ENCODE results near the gene DEFB110. TPM values are rescaled to one million over a fixed set of nuclear protein-coding genes. Genes with fewer than 3 reads are reported as not detected.
A peak's percentile ranks its signal among the peaks of the same experiment; 100 is the strongest.

Gene DEFB110
- polyA plus RNA-seq (2013, experiment 1 of 2): not detected
- not detected for polyA plus RNA-seq (2013, experiment 2 of 2)

DNA sequence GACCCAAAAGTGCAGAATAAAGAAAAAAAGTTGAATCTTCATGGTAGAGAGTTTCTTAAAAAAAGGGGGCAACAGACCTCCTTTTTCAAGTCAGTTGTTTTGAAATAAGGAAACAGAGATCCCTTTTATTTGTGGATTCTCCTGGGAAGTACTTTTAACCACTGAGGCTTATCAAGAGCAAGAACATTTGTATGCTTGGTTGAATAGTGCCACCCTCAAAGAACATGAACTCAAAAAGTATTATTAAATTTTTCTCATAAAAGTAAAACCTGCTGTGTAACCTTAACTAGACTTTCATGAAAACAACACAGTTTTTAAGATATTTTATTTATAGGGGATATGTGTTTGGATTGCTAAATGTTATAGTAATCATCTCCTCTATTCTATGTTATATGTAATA lies at the start of gene DEFB110:
Gene DEFB110 (minus strand): TSS at position 101 of the 400 bp plus-strand sequence. CDS start 59 bp downstream, at position 42.
- Histone ChIP-seq H3K4me1 (ENCODE audit: insufficient read depth, low read length) (no peaks in the 10 kb centered on the region), H3K9me3 (ENCODE audit: insufficient read depth, low read depth, low read length) (no peaks in the 10 kb centered on the region), H3K9ac (ENCODE audit: low read depth, low read length) (no peak within 1 kb of the TSS), H3K4me3 (ENCODE audit: low read length) (no peak within 1 kb of the TSS), H3K27me3 (ENCODE audit: insufficient read depth, low read length) (no peaks in the 10 kb centered on the region), H3K27ac (ENCODE audit: low read depth, low read length) (no peak within 1 kb of the TSS), H3K36me3 (ENCODE audit: insufficient read depth, low read length) (no peaks in the 10 kb centered on the region)

DNA sequence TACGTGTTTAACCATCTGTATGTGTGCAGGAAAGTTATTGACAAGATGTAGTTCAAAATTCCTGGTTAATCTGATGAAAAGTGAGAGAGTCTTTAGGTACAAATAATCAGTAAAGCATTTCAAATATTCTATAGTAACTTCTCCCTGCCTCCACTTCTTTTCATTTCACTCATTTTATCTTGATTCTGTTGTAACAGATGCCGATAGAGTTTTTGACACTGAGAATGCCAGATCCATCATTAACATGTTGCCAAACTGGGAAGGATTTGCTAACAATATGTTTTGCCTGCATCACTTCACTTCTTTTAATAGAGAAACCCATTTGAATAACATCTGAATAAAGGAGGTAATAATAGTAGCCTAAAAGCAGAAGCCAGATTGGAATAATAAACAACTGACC lies 48.3 kb upstream of the DEFB110 start:
- H3K27ac ChIP-seq (ENCODE audit: low read depth, low read length): no peak overlapping the region
- no peak overlapping the region for H3K9ac ChIP-seq (ENCODE audit: low read depth, low read length)
- no peaks in the 10 kb centered on the region for H3K9me3 ChIP-seq (ENCODE audit: insufficient read depth, low read depth, low read length)
- no peak overlapping the region for H3K4me3 ChIP-seq (ENCODE audit: low read length)
- no peaks in the 10 kb centered on the region for H3K4me1 ChIP-seq (ENCODE audit: insufficient read depth, low read length)
- H3K27me3 ChIP-seq (ENCODE audit: insufficient read depth, low read length): no peaks in the 10 kb centered on the region
- no peaks in the 10 kb centered on the region for H3K36me3 ChIP-seq (ENCODE audit: insufficient read depth, low read length)
- WGBS: 95% methylated on average over 1 of the region's 2 CpGs

DNA sequence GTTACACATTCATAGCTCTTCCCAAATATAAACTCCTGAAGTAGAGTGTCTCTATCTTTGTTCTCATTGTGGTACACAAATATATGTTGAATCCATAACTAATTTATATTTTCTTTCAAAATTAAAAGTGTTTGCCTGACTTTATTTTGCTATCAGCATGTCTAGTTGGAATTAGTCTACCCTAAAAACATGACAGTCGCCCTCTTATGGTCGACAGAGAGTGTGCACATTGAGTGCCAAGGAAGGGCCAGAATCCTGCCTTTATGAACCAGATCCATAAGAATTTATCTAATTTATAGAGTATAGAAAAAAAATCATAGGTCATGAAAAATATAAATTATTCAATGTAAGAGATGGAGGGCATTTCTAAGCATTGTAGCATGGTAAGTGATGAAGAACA lies 40.3 kb upstream of the DEFB110 start:
- Histone ChIP-seq H3K27ac (ENCODE audit: low read depth, low read length) (no peak overlapping the region), H3K27me3 (ENCODE audit: insufficient read depth, low read length) (no peaks in the 10 kb centered on the region), H3K9ac (ENCODE audit: low read depth, low read length) (no peak overlapping the region), H3K36me3 (ENCODE audit: insufficient read depth, low read length) (no peaks in the 10 kb centered on the region), H3K4me1 (ENCODE audit: insufficient read depth, low read length) (peaks cover 6% of the 10 kb centered on the region; the same call in 1 of the 2 replicates), H3K4me3 (ENCODE audit: low read length) (no peak overlapping the region), H3K9me3 (ENCODE audit: insufficient read depth, low read depth, low read length) (no peaks in the 10 kb centered on the region)
- WGBS: 4% methylated on average over 2 of the region's 2 CpGs

DNA sequence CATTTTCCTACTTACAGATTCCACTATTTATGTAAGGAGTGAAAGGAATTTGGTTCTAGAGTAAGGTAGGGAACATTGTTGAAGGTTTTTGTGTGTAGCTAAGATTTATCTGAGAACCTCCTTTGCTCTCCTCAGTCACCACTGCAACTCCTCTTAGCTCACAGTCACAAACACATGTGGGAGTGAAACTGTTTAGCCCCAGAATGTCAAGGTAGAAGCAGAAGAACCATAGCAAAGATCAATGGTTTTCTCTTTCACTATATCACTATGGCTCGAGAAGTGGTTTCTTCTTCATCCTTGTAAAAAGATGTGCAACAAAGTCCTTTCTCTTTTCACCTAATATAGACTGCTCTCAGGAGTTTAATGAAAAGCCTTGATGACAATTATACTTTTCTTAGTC lies 34.4 kb upstream of the DEFB110 start:
- no peak overlapping the region for H3K9ac ChIP-seq (ENCODE audit: low read depth, low read length)
- H3K27ac ChIP-seq (ENCODE audit: low read depth, low read length): no peak overlapping the region
- WGBS: 96% methylated on average over 1 of the region's 1 CpG

DNA sequence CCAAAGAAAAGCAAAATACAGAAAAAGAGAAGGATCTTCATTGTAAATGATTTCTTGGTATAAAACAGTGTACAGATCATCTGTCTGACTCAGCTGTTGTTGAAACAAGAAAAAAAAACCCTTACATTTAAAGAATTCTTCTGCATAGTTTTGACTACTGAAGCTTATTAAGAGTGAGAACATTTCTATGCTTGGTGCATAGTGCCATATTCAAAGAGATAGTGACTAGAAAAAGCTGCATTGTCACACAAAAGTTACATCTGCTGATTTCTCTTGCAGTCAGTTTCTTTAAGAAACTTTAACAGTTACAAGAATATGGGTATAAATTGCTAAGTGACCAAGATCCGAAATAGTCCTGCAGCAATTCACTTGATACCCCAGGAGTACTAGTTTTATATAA lies 28.0 kb upstream of the DEFB110 start, which contains the start of gene DEFB112:
Gene DEFB112 (minus strand): TSS at position 101 of the 400 bp plus-strand sequence. CDS start 60 bp downstream, at position 41.
- Histone ChIP-seq H3K9me3 (ENCODE audit: insufficient read depth, low read depth, low read length) (no peaks in the 10 kb centered on the region), H3K4me1 (ENCODE audit: insufficient read depth, low read length) (no peaks in the 10 kb centered on the region), H3K27me3 (ENCODE audit: insufficient read depth, low read length) (no peaks in the 10 kb centered on the region), H3K4me3 (ENCODE audit: low read length) (no peak within 1 kb of the TSS), H3K9ac (ENCODE audit: low read depth, low read length) (no peak within 1 kb of the TSS), H3K27ac (ENCODE audit: low read depth, low read length) (no peak within 1 kb of the TSS), H3K36me3 (ENCODE audit: insufficient read depth, low read length) (no peaks in the 10 kb centered on the region)
- 100% methylated on average over 1 of the region's 1 CpG for WGBS

More for the DNA sequence above, 34.4 kb upstream of the DEFB110 start:
- Histone ChIP-seq H3K4me1 (ENCODE audit: insufficient read depth, low read length) (peaks cover 6% of the 10 kb centered on the region; the same call in 1 of the 2 replicates), H3K27me3 (ENCODE audit: insufficient read depth, low read length) (no peaks in the 10 kb centered on the region), H3K36me3 (ENCODE audit: insufficient read depth, low read length) (no peaks in the 10 kb centered on the region), H3K4me3 (ENCODE audit: low read length) (no peak overlapping the region), H3K9me3 (ENCODE audit: insufficient read depth, low read depth, low read length) (no peaks in the 10 kb centered on the region)

DNA sequence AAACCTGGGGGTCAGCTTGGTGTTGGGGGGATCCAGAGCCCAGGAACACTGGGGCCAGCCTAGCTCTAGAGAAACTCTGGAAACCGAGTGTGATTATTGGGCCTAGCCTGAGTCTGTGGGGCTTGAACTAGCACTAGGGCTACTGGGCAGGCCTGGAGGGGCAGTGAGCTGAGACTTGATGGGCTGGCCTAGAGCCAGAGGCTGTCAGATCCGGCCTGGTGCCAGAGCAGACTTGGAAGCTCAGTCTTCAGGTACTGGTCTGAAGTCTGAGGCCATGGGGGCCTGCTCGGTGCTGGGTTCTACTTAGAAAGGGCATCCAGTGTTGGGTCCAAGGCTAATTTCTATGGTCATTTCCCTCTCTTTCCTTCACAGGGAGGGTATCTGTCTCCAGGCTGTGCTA lies 25.2 kb upstream of the DEFB110 start:
- Histone ChIP-seq H3K9me3 (ENCODE audit: insufficient read depth, low read depth, low read length) (no peaks in the 10 kb centered on the region), H3K4me1 (ENCODE audit: insufficient read depth, low read length) (no peaks in the 10 kb centered on the region), H3K9ac (ENCODE audit: low read depth, low read length) (no peak overlapping the region), H3K27me3 (ENCODE audit: insufficient read depth, low read length) (no peaks in the 10 kb centered on the region), H3K27ac (ENCODE audit: low read depth, low read length) (no peak overlapping the region), H3K36me3 (ENCODE audit: insufficient read depth, low read length) (no peaks in the 10 kb centered on the region), H3K4me3 (ENCODE audit: low read length) (no peak overlapping the region)
- WGBS: 89% methylated on average over 3 of the region's 3 CpGs

DNA sequence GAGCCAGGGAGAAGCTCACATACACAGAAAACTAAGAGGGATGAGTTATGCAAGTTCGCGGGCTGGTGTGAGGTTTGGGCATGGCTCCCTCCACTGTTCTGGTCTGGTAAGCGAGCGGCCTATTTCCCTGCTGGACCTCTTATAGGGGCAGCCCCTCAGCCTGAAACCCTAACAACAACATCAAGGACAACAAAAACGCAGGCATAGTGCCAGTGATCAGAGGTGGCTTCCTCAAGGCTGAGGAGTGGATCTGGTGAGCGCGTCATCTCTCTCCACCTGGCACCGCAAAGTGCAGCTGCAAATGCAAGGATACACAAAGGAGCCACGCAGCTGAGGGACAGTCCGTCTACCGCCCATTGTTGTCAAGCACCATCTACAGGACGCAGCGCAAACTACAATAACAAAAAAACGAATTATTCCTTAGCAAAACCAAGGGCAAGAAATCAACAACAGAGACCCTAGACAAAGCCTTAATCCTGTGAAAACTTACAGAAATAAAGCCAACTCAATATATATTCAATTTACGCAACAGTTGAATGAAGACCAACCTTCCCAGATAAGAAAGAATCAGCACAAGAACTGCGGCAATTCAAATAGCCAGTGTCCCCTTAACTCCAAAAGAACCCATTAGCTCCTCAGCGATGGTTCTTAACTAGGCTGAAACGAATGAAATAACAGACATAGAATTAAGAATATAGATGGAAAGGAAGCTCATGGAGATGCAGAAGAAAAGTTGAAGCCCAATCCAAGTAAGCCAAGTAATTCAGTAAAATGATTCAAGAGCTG lies 9.2 kb upstream of the DEFB110 start:
- WGBS: 40% methylated on average over 18 of the region's 18 CpGs
- no peaks in the 10 kb centered on the region for H3K4me1 ChIP-seq (ENCODE audit: insufficient read depth, low read length)
- H3K9ac ChIP-seq (ENCODE audit: low read depth, low read length): peak overlapping the region; percentile 47; the same call in 1 of the 2 replicates
- H3K36me3 ChIP-seq (ENCODE audit: insufficient read depth, low read length): no peaks in the 10 kb centered on the region
- peak overlapping the region; percentile 36 for H3K4me3 ChIP-seq (ENCODE audit: low read length)
- H3K9me3 ChIP-seq (ENCODE audit: insufficient read depth, low read depth, low read length): no peaks in the 10 kb centered on the region
- H3K27ac ChIP-seq (ENCODE audit: low read depth, low read length): no peak overlapping the region
- no peaks in the 10 kb centered on the region for H3K27me3 ChIP-seq (ENCODE audit: insufficient read depth, low read length)

DNA sequence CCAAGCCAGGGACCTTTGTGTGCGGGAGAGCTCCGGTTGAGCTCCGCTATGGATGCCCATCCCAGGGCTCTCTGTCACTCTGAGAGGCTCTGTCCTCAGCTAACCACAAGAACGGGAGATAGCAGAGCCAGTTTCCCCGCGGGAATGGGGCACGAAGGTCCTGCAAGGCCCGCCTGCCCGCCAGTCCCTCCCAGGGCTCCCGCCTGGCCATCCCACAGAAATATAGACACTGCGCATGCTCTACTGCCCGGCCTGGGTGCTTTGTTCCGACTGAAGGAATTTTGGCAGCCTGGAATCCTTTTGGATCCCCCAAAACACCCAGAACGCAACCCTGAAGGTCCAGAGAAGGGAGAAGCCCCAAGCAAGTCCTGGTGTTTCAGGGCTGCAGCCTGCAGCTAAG lies 8.6 kb upstream of the DEFB110 start:
- H3K4me3 ChIP-seq (ENCODE audit: low read length): no peak overlapping the region
- no peaks in the 10 kb centered on the region for H3K4me1 ChIP-seq (ENCODE audit: insufficient read depth, low read length)
- no peaks in the 10 kb centered on the region for H3K36me3 ChIP-seq (ENCODE audit: insufficient read depth, low read length)
- no peaks in the 10 kb centered on the region for H3K27me3 ChIP-seq (ENCODE audit: insufficient read depth, low read length)
- H3K9ac ChIP-seq (ENCODE audit: low read depth, low read length): peak overlapping the region; percentile 47; the same call in 1 of the 2 replicates
- H3K27ac ChIP-seq (ENCODE audit: low read depth, low read length): no peak overlapping the region
- no peaks in the 10 kb centered on the region for H3K9me3 ChIP-seq (ENCODE audit: insufficient read depth, low read depth, low read length)
- WGBS: 96% methylated on average over 13 of the region's 14 CpGs

DNA sequence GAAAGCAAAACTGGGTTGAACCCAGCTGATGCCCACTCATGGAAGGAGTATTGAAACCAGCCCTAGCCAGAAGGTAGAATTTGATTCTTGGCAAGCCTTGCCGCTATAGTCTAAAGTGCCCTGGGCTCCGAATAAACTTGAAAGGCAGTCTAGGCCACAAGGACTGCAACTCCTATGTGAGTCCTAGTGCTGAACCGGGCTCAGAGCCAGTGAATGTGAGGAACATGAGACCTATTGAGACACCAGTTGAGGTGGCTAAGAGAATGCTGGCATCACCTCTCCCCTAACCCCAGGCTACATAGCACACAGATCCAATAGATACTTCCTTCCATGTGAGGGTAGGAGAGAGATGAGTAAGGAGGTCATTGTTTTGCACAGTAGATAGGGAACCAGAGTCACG lies 3.5 kb upstream of the DEFB110 start:
- Histone ChIP-seq H3K4me1 (ENCODE audit: insufficient read depth, low read length) (no peaks in the 10 kb centered on the region), H3K9me3 (ENCODE audit: insufficient read depth, low read depth, low read length) (no peaks in the 10 kb centered on the region), H3K9ac (ENCODE audit: low read depth, low read length) (no peak overlapping the region), H3K4me3 (ENCODE audit: low read length) (no peak overlapping the region), H3K36me3 (ENCODE audit: insufficient read depth, low read length) (no peaks in the 10 kb centered on the region), H3K27ac (ENCODE audit: low read depth, low read length) (no peak overlapping the region), H3K27me3 (ENCODE audit: insufficient read depth, low read length) (no peaks in the 10 kb centered on the region)
- 90% methylated on average over 4 of the region's 4 CpGs for WGBS

DNA sequence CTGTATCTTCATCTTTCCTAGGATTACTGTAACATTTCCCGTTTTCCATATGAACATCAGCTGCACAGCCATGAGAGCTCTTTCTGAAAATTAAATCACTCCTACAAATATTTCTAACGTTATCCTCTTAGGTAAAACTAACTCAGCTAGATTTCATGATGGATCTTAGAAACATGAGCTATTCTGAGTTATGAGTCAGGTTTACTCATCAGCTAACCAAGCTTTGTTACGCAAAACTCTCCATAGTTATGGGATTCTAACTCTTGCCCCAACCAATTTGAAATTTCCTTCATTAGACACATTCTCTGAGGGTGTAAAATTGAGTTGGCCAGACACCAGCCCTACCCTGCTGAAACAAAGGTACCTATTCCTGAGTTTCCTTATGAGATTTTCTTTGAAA lies 14.0 kb downstream of the DEFB110 start:
- Histone ChIP-seq H3K9ac (ENCODE audit: low read depth, low read length) (no peak overlapping the region), H3K27me3 (ENCODE audit: insufficient read depth, low read length) (no peaks in the 10 kb centered on the region), H3K27ac (ENCODE audit: low read depth, low read length) (no peak overlapping the region), H3K4me1 (ENCODE audit: insufficient read depth, low read length) (no peaks in the 10 kb centered on the region; the same call in 1 of the 2 replicates), H3K36me3 (ENCODE audit: insufficient read depth, low read length) (no peaks in the 10 kb centered on the region), H3K9me3 (ENCODE audit: insufficient read depth, low read depth, low read length) (no peaks in the 10 kb centered on the region), H3K4me3 (ENCODE audit: low read length) (no peak overlapping the region)
- 89% methylated on average over 3 of the region's 3 CpGs for WGBS

DNA sequence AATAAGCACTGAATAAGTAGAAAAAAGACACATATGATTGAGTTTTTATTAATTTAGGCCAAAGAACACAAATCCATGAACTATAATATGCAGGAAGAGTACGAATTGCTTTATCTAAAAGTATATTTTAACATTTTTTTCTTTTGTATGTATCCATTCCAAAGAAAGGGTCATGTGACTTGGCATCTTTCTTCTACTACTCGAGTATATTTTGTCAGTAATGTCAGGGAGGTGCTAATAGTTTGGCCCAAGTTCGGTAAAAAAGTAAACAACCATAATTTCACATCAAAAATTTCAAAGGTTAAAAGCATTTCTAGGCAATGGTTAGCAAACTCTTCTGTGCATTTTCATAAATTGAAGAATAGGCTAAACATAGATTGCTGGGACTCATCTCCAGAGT lies 18.7 kb downstream of the DEFB110 start:
- H3K9ac ChIP-seq (ENCODE audit: low read depth, low read length): no peak overlapping the region
- no peaks in the 10 kb centered on the region for H3K36me3 ChIP-seq (ENCODE audit: insufficient read depth, low read length)
- H3K4me1 ChIP-seq (ENCODE audit: insufficient read depth, low read length): no peaks in the 10 kb centered on the region; the same call in 1 of the 2 replicates
- H3K9me3 ChIP-seq (ENCODE audit: insufficient read depth, low read depth, low read length): no peaks in the 10 kb centered on the region
- WGBS: 92% methylated on average over 2 of the region's 3 CpGs
- H3K27me3 ChIP-seq (ENCODE audit: insufficient read depth, low read length): no peaks in the 10 kb centered on the region
- no peak overlapping the region for H3K27ac ChIP-seq (ENCODE audit: low read depth, low read length)
- H3K4me3 ChIP-seq (ENCODE audit: low read length): no peak overlapping the region
